ENCODE measurements around the gene CYTH1. TPM values are rescaled to one million over a fixed set of nuclear protein-coding genes. Genes with fewer than 3 reads are reported as not detected.

CYTH1 gene
- total and polyA plus RNA-seq, 5 donors from 2014 or later = 202 to 487 (median 206) TPM

- peaks cover 62% of the 10 kb centered on the region for H3K36me3 Mint-ChIP-seq
- no peak overlapping the region for H3K4me3 Mint-ChIP-seq
- H3K27me3 Mint-ChIP-seq = no peaks in the 10 kb centered on the region
- H3K4me1 Mint-ChIP-seq = peaks cover 11 to 53% (median 22%) of the 10 kb centered on the region in 4 donors
- Histone ChIP-seq H3K9me3 (ENCODE audit: control insufficient read depth in 2 of 2, low read length in 2 of 2) (no peaks in the 10 kb centered on the region), H3K36me3 (ENCODE audit: control insufficient read depth, insufficient read depth, low read length) (peaks cover 80% of the 10 kb centered on the region), H3K27me3 (ENCODE audit: control insufficient read depth, insufficient read depth, low read length) (no peaks in the 10 kb centered on the region), H3K27ac (ENCODE audit: insufficient read depth, low read length, poor library complexity, severe bottlenecking) (no peak overlapping the region), H3K4me3 (ENCODE audit: low read depth, low read length) (no peak overlapping the region), H3K4me1 (ENCODE audit: control insufficient read depth, insufficient read depth, low read length, poor library complexity, severe bottlenecking) (peaks cover 8% of the 10 kb centered on the region)
- ATAC-seq (ENCODE audit: low read depth in 2 of 2) = no peak
- H3K9me3 Mint-ChIP-seq = no peaks in the 10 kb centered on the region
- no peak for DNase-seq
- peak overlapping the region in 2 of 3 donors; percentile 34 to 79 for H3K27ac Mint-ChIP-seq
Measured at GRCh38 chr17:78797691-78798585, 15.9 kb upstream of the CYTH1 start.

GRCh38 chr17:78797213-78797612, 15.1 kb upstream of the CYTH1 start:
- H3K4me1 Mint-ChIP-seq = peaks cover 11 to 51% (median 21%) of the 10 kb centered on the region in 4 donors
- H3K36me3 ChIP-seq (ENCODE audit: control insufficient read depth, insufficient read depth, low read length) = peaks cover 73% of the 10 kb centered on the region
- no peaks in the 10 kb centered on the region for H3K9me3 ChIP-seq (ENCODE audit: control insufficient read depth in 2 of 2, low read length in 2 of 2)
- peaks cover 8% of the 10 kb centered on the region for H3K4me1 ChIP-seq (ENCODE audit: control insufficient read depth, insufficient read depth, low read length, poor library complexity, severe bottlenecking)
- H3K4me3 ChIP-seq (ENCODE audit: low read depth, low read length) = no peak overlapping the region
- H3K27me3 Mint-ChIP-seq = no peaks in the 10 kb centered on the region
- no peaks in the 10 kb centered on the region for H3K9me3 Mint-ChIP-seq
- no peak overlapping the region for H3K27ac Mint-ChIP-seq
- H3K27me3 ChIP-seq (ENCODE audit: control insufficient read depth, insufficient read depth, low read length) = no peaks in the 10 kb centered on the region
- DNase-seq (no peak), ATAC-seq (ENCODE audit: low read depth in 2 of 2) (no peak)
- H3K27ac ChIP-seq (ENCODE audit: insufficient read depth, low read length, poor library complexity, severe bottlenecking) = no peak overlapping the region
- H3K36me3 Mint-ChIP-seq = peaks cover 57% of the 10 kb centered on the region
- no peak overlapping the region for H3K4me3 Mint-ChIP-seq

- Histone ChIP-seq H3K36me3 (ENCODE audit: control insufficient read depth, insufficient read depth, low read length) (peaks cover 69% of the 10 kb centered on the region), H3K27ac (ENCODE audit: insufficient read depth, low read length, poor library complexity, severe bottlenecking) (no peak overlapping the region), H3K9me3 (ENCODE audit: control insufficient read depth in 2 of 2, low read length in 2 of 2) (no peaks in the 10 kb centered on the region), H3K27me3 (ENCODE audit: control insufficient read depth, insufficient read depth, low read length) (no peaks in the 10 kb centered on the region), H3K4me3 (ENCODE audit: low read depth, low read length) (no peak overlapping the region), H3K4me1 (ENCODE audit: control insufficient read depth, insufficient read depth, low read length, poor library complexity, severe bottlenecking) (peaks cover 8% of the 10 kb centered on the region)
- peaks cover 11 to 58% (median 23%) of the 10 kb centered on the region in 4 donors for H3K4me1 Mint-ChIP-seq
- H3K27ac Mint-ChIP-seq = peak overlapping the region; percentile 26 to 80 (median 62)
- H3K9me3 Mint-ChIP-seq = no peaks in the 10 kb centered on the region
- DNase-seq (no peak), ATAC-seq (ENCODE audit: low read depth in 2 of 2) (no peak)
- no peaks in the 10 kb centered on the region for H3K27me3 Mint-ChIP-seq
- H3K4me3 Mint-ChIP-seq = no peak overlapping the region
- peaks cover 62% of the 10 kb centered on the region for H3K36me3 Mint-ChIP-seq
Measured at GRCh38 chr17:78796517-78796900, 14.4 kb upstream of the CYTH1 start.

GRCh38 chr17:78795861-78796516, 13.9 kb upstream of the CYTH1 start:
- H3K4me1 Mint-ChIP-seq = peaks cover 11 to 59% (median 23%) of the 10 kb centered on the region in 4 donors
- ATAC-seq (ENCODE audit: low read depth in 2 of 2) (no peak), DNase-seq (no peak)
- no peaks in the 10 kb centered on the region for H3K9me3 Mint-ChIP-seq
- peaks cover 59% of the 10 kb centered on the region for H3K36me3 Mint-ChIP-seq
- no peaks in the 10 kb centered on the region for H3K9me3 ChIP-seq (ENCODE audit: control insufficient read depth in 2 of 2, low read length in 2 of 2)
- no peak overlapping the region for H3K27ac ChIP-seq (ENCODE audit: insufficient read depth, low read length, poor library complexity, severe bottlenecking)
- H3K4me3 Mint-ChIP-seq = no peak overlapping the region
- no peaks in the 10 kb centered on the region for H3K27me3 ChIP-seq (ENCODE audit: control insufficient read depth, insufficient read depth, low read length)
- H3K4me3 ChIP-seq (ENCODE audit: low read depth, low read length) = no peak overlapping the region
- H3K27me3 Mint-ChIP-seq = no peaks in the 10 kb centered on the region
- peaks cover 8% of the 10 kb centered on the region for H3K4me1 ChIP-seq (ENCODE audit: control insufficient read depth, insufficient read depth, low read length, poor library complexity, severe bottlenecking)
- peaks cover 66% of the 10 kb centered on the region for H3K36me3 ChIP-seq (ENCODE audit: control insufficient read depth, insufficient read depth, low read length)
- peak overlapping the region in 2 of 3 donors; percentile 26 to 80 for H3K27ac Mint-ChIP-seq

- H3K27me3 ChIP-seq (ENCODE audit: control insufficient read depth, insufficient read depth, low read length) = no peaks in the 10 kb centered on the region
- H3K36me3 Mint-ChIP-seq = peaks cover 59% of the 10 kb centered on the region
- H3K9me3 Mint-ChIP-seq = no peaks in the 10 kb centered on the region
- H3K4me3 Mint-ChIP-seq = no peak overlapping the region
- H3K4me1 Mint-ChIP-seq = peaks cover 10 to 61% (median 22%) of the 10 kb centered on the region in 4 donors
- H3K27me3 Mint-ChIP-seq = no peaks in the 10 kb centered on the region
- peaks cover 15% of the 10 kb centered on the region for H3K4me1 ChIP-seq (ENCODE audit: control insufficient read depth, insufficient read depth, low read length, poor library complexity, severe bottlenecking)
- H3K4me3 ChIP-seq (ENCODE audit: low read depth, low read length) = no peak overlapping the region
- peaks cover 60% of the 10 kb centered on the region for H3K36me3 ChIP-seq (ENCODE audit: control insufficient read depth, insufficient read depth, low read length)
- no peak overlapping the region for H3K27ac ChIP-seq (ENCODE audit: insufficient read depth, low read length, poor library complexity, severe bottlenecking)
- DNase-seq (no peak), ATAC-seq (ENCODE audit: low read depth in 2 of 2) (no peak)
- H3K27ac Mint-ChIP-seq = peak overlapping the region in 1 of 3 donors; percentile 58
- H3K9me3 ChIP-seq (ENCODE audit: control insufficient read depth in 2 of 2, low read length in 2 of 2) = no peaks in the 10 kb centered on the region
Measured at GRCh38 chr17:78794864-78795640, 13.0 kb upstream of the CYTH1 start.

GRCh38 chr17:78794399-78794798, 12.3 kb upstream of the CYTH1 start:
- H3K4me3 Mint-ChIP-seq = no peak overlapping the region
- H3K36me3 ChIP-seq (ENCODE audit: control insufficient read depth, insufficient read depth, low read length) = peaks cover 55% of the 10 kb centered on the region
- H3K9me3 Mint-ChIP-seq = no peaks in the 10 kb centered on the region
- H3K27me3 Mint-ChIP-seq = no peaks in the 10 kb centered on the region
- H3K4me1 ChIP-seq (ENCODE audit: control insufficient read depth, insufficient read depth, low read length, poor library complexity, severe bottlenecking) = peaks cover 20% of the 10 kb centered on the region
- H3K36me3 Mint-ChIP-seq = peaks cover 58% of the 10 kb centered on the region
- H3K27me3 ChIP-seq (ENCODE audit: control insufficient read depth, insufficient read depth, low read length) = no peaks in the 10 kb centered on the region
- H3K27ac ChIP-seq (ENCODE audit: insufficient read depth, low read length, poor library complexity, severe bottlenecking) = no peak overlapping the region
- no peak for ATAC-seq (ENCODE audit: low read depth in 2 of 2)
- H3K9me3 ChIP-seq (ENCODE audit: control insufficient read depth in 2 of 2, low read length in 2 of 2) = no peaks in the 10 kb centered on the region
- no peak overlapping the region for H3K4me3 ChIP-seq (ENCODE audit: low read depth, low read length)
- peaks cover 9 to 63% (median 22%) of the 10 kb centered on the region in 4 donors for H3K4me1 Mint-ChIP-seq
- peak overlapping the region; percentile 16 to 88 (median 82) for H3K27ac Mint-ChIP-seq
- DNase-seq = no peak

GRCh38 chr17:78793968-78794367, 11.9 kb upstream of the CYTH1 start:
- peaks cover 51% of the 10 kb centered on the region for H3K36me3 ChIP-seq (ENCODE audit: control insufficient read depth, insufficient read depth, low read length)
- H3K4me3 Mint-ChIP-seq = no peak overlapping the region

More at GRCh38 chr17:78793968-78794367, 11.9 kb upstream of the CYTH1 start:
- Mint-ChIP-seq H3K9me3 (no peaks in the 10 kb centered on the region), H3K4me1 (peaks cover 10 to 61% (median 20%) of the 10 kb centered on the region in 4 donors), H3K27ac (peak overlapping the region in 2 of 3 donors; percentile 82 to 88), H3K27me3 (no peaks in the 10 kb centered on the region), H3K36me3 (peaks cover 53% of the 10 kb centered on the region)
- DNase-seq = no peak
- Histone ChIP-seq H3K27ac (ENCODE audit: insufficient read depth, low read length, poor library complexity, severe bottlenecking) (no peak overlapping the region), H3K4me3 (ENCODE audit: low read depth, low read length) (no peak overlapping the region), H3K9me3 (ENCODE audit: control insufficient read depth in 2 of 2, low read length in 2 of 2) (no peaks in the 10 kb centered on the region), H3K4me1 (ENCODE audit: control insufficient read depth, insufficient read depth, low read length, poor library complexity, severe bottlenecking) (peaks cover 21% of the 10 kb centered on the region), H3K27me3 (ENCODE audit: control insufficient read depth, insufficient read depth, low read length) (no peaks in the 10 kb centered on the region)
- ATAC-seq (ENCODE audit: low read depth in 2 of 2) = no peak
